Measurements from ENCODE around the gene CRLF2. TPM values are rescaled to one million over a fixed set of nuclear protein-coding genes. Genes with fewer than 3 reads are reported as not detected.

CRLF2 gene
- total RNA-seq, 4 donors from 2014 or later = not detected

DNA sequence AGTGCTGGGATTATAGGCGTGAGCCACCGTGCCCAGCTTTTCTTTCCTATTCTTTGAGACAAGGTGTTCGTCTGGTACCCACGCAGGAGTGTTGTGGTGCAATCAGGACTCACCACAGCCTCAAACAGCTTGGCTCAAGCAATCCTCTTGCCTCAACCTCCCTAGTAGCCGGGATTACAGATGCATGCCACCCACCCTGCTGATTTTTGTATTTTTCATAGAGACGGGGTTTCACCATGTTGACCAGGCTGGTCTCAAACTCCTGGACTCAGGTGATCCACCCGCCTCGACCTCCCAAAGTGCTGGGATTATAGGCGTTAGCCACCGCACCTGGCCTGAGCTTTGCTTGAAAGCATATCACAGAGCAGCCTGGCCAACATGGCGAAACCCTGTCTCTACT, 1.5 kb upstream of the CRLF2 start:
- TF ChIP-seq, protein P1, sequence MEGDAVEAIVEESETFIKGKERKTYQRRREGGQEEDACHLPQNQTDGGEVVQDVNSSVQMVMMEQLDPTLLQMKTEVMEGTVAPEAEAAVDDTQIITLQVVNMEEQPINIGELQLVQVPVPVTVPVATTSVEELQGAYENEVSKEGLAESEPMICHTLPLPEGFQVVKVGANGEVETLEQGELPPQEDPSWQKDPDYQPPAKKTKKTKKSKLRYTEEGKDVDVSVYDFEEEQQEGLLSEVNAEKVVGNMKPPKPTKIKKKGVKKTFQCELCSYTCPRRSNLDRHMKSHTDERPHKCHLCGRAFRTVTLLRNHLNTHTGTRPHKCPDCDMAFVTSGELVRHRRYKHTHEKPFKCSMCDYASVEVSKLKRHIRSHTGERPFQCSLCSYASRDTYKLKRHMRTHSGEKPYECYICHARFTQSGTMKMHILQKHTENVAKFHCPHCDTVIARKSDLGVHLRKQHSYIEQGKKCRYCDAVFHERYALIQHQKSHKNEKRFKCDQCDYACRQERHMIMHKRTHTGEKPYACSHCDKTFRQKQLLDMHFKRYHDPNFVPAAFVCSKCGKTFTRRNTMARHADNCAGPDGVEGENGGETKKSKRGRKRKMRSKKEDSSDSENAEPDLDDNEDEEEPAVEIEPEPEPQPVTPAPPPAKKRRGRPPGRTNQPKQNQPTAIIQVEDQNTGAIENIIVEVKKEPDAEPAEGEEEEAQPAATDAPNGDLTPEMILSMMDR (IDR thresholded peaks at IDR 0.05) = no peak
- no peak for TF ChIP-seq POLR2A (IDR thresholded peaks at IDR 0.05)
- Histone ChIP-seq H3K27me3 (no peaks in the 10 kb centered on the region), H3K4me3 (no peak overlapping the region), H3K36me3 (no peaks in the 10 kb centered on the region), H3K9me3 (no peaks in the 10 kb centered on the region), H3K4me1 (no peaks in the 10 kb centered on the region), H3K27ac (no peak overlapping the region)
- intact Hi-C loops (cut with DNase I; ENCODE audit: low total_unique reads) = no loop called here
- no peak for DNase-seq

DNA sequence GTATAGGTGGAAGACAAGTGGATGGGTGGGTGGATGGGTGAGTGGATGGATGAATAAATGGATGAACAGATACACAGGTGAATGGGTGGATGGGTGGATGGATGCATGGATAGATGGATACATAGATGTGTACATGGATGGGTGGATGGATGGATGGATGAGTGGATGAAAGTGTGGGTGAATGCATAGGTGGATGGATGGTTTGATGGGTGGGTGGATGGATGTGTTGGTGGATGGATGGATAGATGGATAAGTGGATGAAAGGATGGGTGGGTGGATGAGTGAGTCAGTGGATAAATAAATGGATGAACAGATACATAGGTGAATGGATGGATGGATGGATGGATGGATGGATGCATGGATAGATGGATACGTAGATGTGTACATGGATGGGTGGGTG, 1.6 kb downstream of the CRLF2 start:
- Histone ChIP-seq H3K27ac (no peak overlapping the region), H3K4me1 (no peaks in the 10 kb centered on the region), H3K36me3 (no peaks in the 10 kb centered on the region), H3K27me3 (no peaks in the 10 kb centered on the region), H3K9me3 (no peaks in the 10 kb centered on the region), H3K4me3 (no peak overlapping the region)
- intact Hi-C loops (cut with DNase I; ENCODE audit: low total_unique reads) = no loop called here
- no peak for TF ChIP-seq POLR2A (IDR thresholded peaks at IDR 0.05)
- TF ChIP-seq, protein P1 (IDR thresholded peaks at IDR 0.05) = no peak
- no peak for DNase-seq

DNA sequence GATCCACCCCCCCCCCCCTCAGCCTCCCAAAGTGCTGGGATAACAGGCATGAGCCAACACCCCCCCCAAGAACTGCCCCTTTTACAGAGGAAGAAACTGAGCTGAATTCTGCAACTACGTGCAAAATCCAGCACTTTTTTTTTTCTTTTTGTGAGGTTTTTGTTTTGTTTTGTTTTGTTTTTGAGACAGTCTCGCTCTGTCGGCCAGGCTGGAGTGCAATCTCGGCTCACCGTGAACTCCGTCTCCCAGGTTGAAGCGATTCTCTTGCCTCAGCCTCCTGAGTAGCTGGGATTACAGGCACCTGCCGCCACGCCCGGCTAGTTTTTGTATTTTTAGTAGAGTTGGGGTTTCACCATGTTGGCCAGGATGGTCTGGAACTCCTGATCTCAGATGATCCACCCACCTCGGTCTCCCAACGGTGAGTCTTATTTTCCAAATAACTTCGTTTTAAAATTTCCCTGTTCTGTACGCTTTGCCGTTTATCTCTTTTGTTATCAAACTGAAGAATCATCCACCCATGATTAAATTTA, 4.9 kb downstream of the CRLF2 start:
- Histone ChIP-seq H3K27ac (no peak overlapping the region), H3K4me3 (no peak overlapping the region), H3K36me3 (no peaks in the 10 kb centered on the region), H3K9me3 (no peaks in the 10 kb centered on the region), H3K4me1 (no peaks in the 10 kb centered on the region), H3K27me3 (no peaks in the 10 kb centered on the region)
- DNase-seq = no peak
- TF ChIP-seq, protein P1 (IDR thresholded peaks at IDR 0.05) = no peak
- TF ChIP-seq POLR2A (IDR thresholded peaks at IDR 0.05) = no peak
- intact Hi-C loops (cut with DNase I; ENCODE audit: low total_unique reads) = no loop called here

DNA sequence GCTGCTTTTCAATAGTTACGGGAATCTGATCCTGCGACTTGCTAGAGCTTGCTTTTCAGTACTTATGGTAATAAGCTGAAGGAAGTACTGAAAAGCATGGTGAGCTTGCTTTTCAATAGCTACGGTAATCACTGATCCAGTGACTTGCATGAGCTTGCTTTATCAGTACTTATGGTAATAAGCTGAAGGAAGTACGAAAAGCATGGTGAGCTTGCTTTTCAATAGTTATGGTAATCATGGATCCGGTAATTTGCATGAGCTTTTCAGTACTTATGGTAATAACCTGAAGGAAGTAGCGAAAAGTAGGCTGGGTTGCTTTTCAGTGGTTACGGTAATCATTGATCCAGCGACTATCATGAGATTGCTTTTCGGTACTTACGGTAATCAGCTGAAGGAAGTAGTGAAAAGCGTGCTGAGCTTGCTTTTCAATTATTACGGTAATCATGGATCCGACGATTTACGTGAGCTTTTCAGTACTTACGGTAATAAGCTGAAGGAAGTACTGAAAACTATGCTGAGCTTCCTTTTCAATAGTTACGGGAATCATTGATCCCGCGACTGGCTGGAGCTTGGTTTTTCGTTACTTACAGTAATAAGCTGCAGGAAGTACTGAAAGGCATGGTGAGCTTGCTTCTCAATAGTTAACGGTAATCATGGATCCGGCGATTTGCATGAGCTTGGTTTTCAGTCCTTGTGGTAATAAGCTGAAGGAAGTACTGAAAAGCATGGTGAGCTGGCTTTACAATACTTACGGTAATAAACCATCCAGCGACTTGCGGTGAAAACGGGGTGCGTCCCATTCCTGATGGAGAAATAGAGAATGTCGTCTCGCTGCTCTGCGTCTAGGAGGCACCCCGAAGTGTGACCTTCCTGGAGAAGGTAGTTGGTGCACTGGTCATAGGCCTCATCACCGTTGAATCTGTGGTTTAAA, 6.5 kb downstream of the CRLF2 start:
- intact Hi-C loops (cut with DNase I; ENCODE audit: low total_unique reads) = no loop called here
- peak overlapping the region in 1 of 2 donors; percentile 17 for H3K4me3 ChIP-seq
- H3K4me1 ChIP-seq = no peaks in the 10 kb centered on the region
- H3K36me3 ChIP-seq = no peaks in the 10 kb centered on the region
- DNase-seq = no peak
- TF ChIP-seq POLR2A (IDR thresholded peaks at IDR 0.05) = no peak
- TF ChIP-seq, protein P1 (IDR thresholded peaks at IDR 0.05) = no peak
- H3K27me3 ChIP-seq = no peaks in the 10 kb centered on the region
- no peak overlapping the region for H3K27ac ChIP-seq
- no peaks in the 10 kb centered on the region for H3K9me3 ChIP-seq

DNA sequence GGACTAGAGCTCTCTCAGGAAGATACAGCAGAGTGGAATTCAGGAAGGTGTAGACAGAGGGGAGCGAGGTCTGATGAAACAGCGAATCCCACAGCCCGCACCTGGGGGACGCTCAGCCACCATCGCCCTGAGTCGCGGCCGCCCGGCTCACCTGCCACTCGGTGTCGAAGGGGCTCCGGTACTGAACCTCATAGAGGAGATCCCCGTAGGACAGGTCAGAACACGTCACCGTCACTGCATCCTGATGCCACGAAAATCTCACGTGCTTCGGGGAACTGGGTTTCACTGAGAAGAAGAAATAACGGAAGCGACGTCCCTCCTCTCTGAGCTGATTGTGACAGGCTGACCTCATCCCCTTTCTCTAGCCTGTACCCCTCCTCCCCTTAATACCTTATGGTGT, 10.2 kb downstream of the CRLF2 start:
- Histone ChIP-seq H3K4me1 (no peaks in the 10 kb centered on the region), H3K27ac (no peak overlapping the region), H3K27me3 (no peaks in the 10 kb centered on the region), H3K4me3 (no peak overlapping the region), H3K36me3 (no peaks in the 10 kb centered on the region), H3K9me3 (no peaks in the 10 kb centered on the region)
- intact Hi-C loops (cut with DNase I; ENCODE audit: low total_unique reads) = no loop called here
- DNase-seq = no peak
- no peak for TF ChIP-seq POLR2A (IDR thresholded peaks at IDR 0.05)
- TF ChIP-seq, protein P1 (IDR thresholded peaks at IDR 0.05) = no peak
